IPS-18a (cell line): ENCODE data around the gene ITFG2.

Experiments used
- H3K27ac ChIP-seq: one replicate; pipeline ENCODE4 v1.5.1; 2013; ENCODE audit warnings: low read length
- H3K27me3 ChIP-seq: one replicate; pipeline ENCODE4 v1.6.1; 2013; ENCODE audit warnings: mild to moderate bottlenecking, low read length; ENCODE audit not compliant: control insufficient read depth, insufficient read depth
- H3K36me3 ChIP-seq: one replicate; pipeline ENCODE4 v1.6.1; 2013; ENCODE audit warnings: low read depth, low read length; ENCODE audit not compliant: control insufficient read depth
- H3K4me1 ChIP-seq: one replicate; pipeline ENCODE4 v1.6.1; 2013; ENCODE audit warnings: low read depth, low read length; ENCODE audit not compliant: control insufficient read depth
- H3K4me3 ChIP-seq: one replicate; pipeline ENCODE4 v1.5.1; 2013; ENCODE audit warnings: low read length
- H3K9ac ChIP-seq: one replicate; pipeline ENCODE4 v1.6.1; 2013; ENCODE audit warnings: mild to moderate bottlenecking, low read length, moderate library complexity
- H3K9me3 ChIP-seq: one replicate; pipeline ENCODE4 v1.6.1; 2013; ENCODE audit warnings: low read depth, low read length; ENCODE audit not compliant: control insufficient read depth

Gene ITFG2

GRCh38 chr12:2819810-2820209 lies 7.3 kb downstream of the ITFG2 start:
- Histone ChIP-seq H3K4me1 (peaks cover 2% of the 10 kb centered on the region), H3K9ac (no peak overlapping the region), H3K4me3 (no peak overlapping the region), H3K9me3 (no peaks in the 10 kb centered on the region), H3K36me3 (peaks cover 45% of the 10 kb centered on the region), H3K27me3 (no peaks in the 10 kb centered on the region), H3K27ac (no peak overlapping the region)

GRCh38 chr12:2820432-2820831 lies 8.0 kb downstream of the ITFG2 start:
- no peak overlapping the region for H3K27ac ChIP-seq
- peaks cover 45% of the 10 kb centered on the region for H3K36me3 ChIP-seq
- H3K9ac ChIP-seq, result no peak overlapping the region
- H3K27me3 ChIP-seq, result no peaks in the 10 kb centered on the region
- H3K4me1 ChIP-seq, result peaks cover 3% of the 10 kb centered on the region
- no peaks in the 10 kb centered on the region for H3K9me3 ChIP-seq
- no peak overlapping the region for H3K4me3 ChIP-seq

GRCh38 chr12:2823483-2823882 lies 11.0 kb downstream of the ITFG2 start:
- no peaks in the 10 kb centered on the region for H3K27me3 ChIP-seq
- no peaks in the 10 kb centered on the region for H3K9me3 ChIP-seq
- H3K36me3 ChIP-seq, result peaks cover 51% of the 10 kb centered on the region

GRCh38 chr12:2824541-2824940 lies 12.1 kb downstream of the ITFG2 start:
- no peaks in the 10 kb centered on the region for H3K27me3 ChIP-seq
- no peak overlapping the region for H3K9ac ChIP-seq
- H3K4me1 ChIP-seq, result peaks cover 18% of the 10 kb centered on the region
- no peaks in the 10 kb centered on the region for H3K9me3 ChIP-seq
- no peak overlapping the region for H3K27ac ChIP-seq
- H3K36me3 ChIP-seq, result peaks cover 49% of the 10 kb centered on the region
- no peak overlapping the region for H3K4me3 ChIP-seq

More at GRCh38 chr12:2823483-2823882, 11.0 kb downstream of the ITFG2 start:
- H3K4me3 ChIP-seq, result no peak overlapping the region
- H3K4me1 ChIP-seq, result peaks cover 18% of the 10 kb centered on the region
- H3K9ac ChIP-seq, result no peak overlapping the region
- H3K27ac ChIP-seq, result no peak overlapping the region

GRCh38 chr12:2825132-2825531 lies 12.7 kb downstream of the ITFG2 start:
- H3K36me3 ChIP-seq, result peaks cover 49% of the 10 kb centered on the region
- no peaks in the 10 kb centered on the region for H3K27me3 ChIP-seq
- no peak overlapping the region for H3K4me3 ChIP-seq
- peaks cover 18% of the 10 kb centered on the region for H3K4me1 ChIP-seq
- no peaks in the 10 kb centered on the region for H3K9me3 ChIP-seq
- no peak overlapping the region for H3K9ac ChIP-seq
- H3K27ac ChIP-seq, result no peak overlapping the region

- no peak overlapping the region for H3K27ac ChIP-seq
- no peak overlapping the region for H3K9ac ChIP-seq
- H3K36me3 ChIP-seq, result peaks cover 45% of the 10 kb centered on the region
- no peak overlapping the region for H3K4me3 ChIP-seq
- H3K27me3 ChIP-seq, result no peaks in the 10 kb centered on the region
- peaks cover 18% of the 10 kb centered on the region for H3K4me1 ChIP-seq
- H3K9me3 ChIP-seq, result no peaks in the 10 kb centered on the region
Measured at GRCh38 chr12:2826036-2826435, 13.6 kb downstream of the ITFG2 start.

GRCh38 chr12:2826721-2827515 lies 14.4 kb downstream of the ITFG2 start:
- Histone ChIP-seq H3K9ac (no peak overlapping the region), H3K36me3 (peaks cover 38% of the 10 kb centered on the region), H3K9me3 (no peaks in the 10 kb centered on the region), H3K27ac (no peak overlapping the region), H3K4me3 (no peak overlapping the region), H3K4me1 (peaks cover 18% of the 10 kb centered on the region), H3K27me3 (no peaks in the 10 kb centered on the region)

- H3K36me3 ChIP-seq, result peaks cover 21% of the 10 kb centered on the region
- H3K27ac ChIP-seq, result no peak overlapping the region
Measured at GRCh38 chr12:2829275-2829674, 16.8 kb downstream of the ITFG2 start.

GRCh38 chr12:2832550-2833127 lies 20.2 kb downstream of the ITFG2 start:
- no peak overlapping the region for H3K27ac ChIP-seq
- no peak overlapping the region for H3K4me3 ChIP-seq
- H3K9me3 ChIP-seq, result no peaks in the 10 kb centered on the region
- no peak overlapping the region for H3K9ac ChIP-seq
- H3K4me1 ChIP-seq, result peaks cover 10% of the 10 kb centered on the region
- H3K36me3 ChIP-seq, result peaks cover 7% of the 10 kb centered on the region
- no peaks in the 10 kb centered on the region for H3K27me3 ChIP-seq

More at GRCh38 chr12:2829275-2829674, 16.8 kb downstream of the ITFG2 start:
- H3K9me3 ChIP-seq, result no peaks in the 10 kb centered on the region
- H3K27me3 ChIP-seq, result no peaks in the 10 kb centered on the region
- H3K4me3 ChIP-seq, result no peak overlapping the region
- H3K9ac ChIP-seq, result no peak overlapping the region
- H3K4me1 ChIP-seq, result peaks cover 18% of the 10 kb centered on the region

- Histone ChIP-seq H3K9me3 (no peaks in the 10 kb centered on the region), H3K9ac (no peak overlapping the region), H3K4me3 (no peak overlapping the region), H3K4me1 (peaks cover 10% of the 10 kb centered on the region), H3K27me3 (no peaks in the 10 kb centered on the region), H3K27ac (no peak overlapping the region), H3K36me3 (no peaks in the 10 kb centered on the region)
Measured at GRCh38 chr12:2833327-2833726, 20.9 kb downstream of the ITFG2 start.

GRCh38 chr12:2833810-2834209 lies 21.3 kb downstream of the ITFG2 start:
- Histone ChIP-seq H3K4me1 (peaks cover 10% of the 10 kb centered on the region), H3K4me3 (no peak overlapping the region), H3K9me3 (no peaks in the 10 kb centered on the region), H3K36me3 (no peaks in the 10 kb centered on the region), H3K9ac (no peak overlapping the region), H3K27ac (no peak overlapping the region), H3K27me3 (no peaks in the 10 kb centered on the region)
